GM21447 (cell line): ENCODE data around the gene ROBO2.

Source experiments
- ATAC-seq: cut with Tn5 transposase; IDR thresholded peaks from one replicate; pipeline ENCODE4 v1.9.1; 2021; ENCODE audit not compliant: unreplicated experiment

The ROBO2 gene

DNA sequence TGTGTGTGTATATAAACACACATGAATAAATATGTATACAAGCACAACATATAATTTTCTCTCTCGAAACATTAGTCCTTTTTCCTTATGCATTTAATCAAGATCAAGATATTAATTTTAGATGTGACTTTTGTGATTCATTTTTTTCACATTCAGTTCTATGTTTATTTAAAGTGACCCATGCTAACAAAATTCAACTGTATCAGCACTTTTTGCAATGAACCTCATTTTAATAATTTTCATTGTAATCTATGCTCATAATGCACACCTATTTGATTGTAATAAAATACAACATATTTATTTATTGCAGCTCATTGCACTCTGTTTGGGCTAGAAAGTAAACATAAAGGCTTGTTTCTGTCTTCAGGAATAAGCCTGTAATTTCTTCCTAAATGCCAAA is 586.3 kb downstream of the ROBO2 start:
- no peak for ATAC-seq

DNA sequence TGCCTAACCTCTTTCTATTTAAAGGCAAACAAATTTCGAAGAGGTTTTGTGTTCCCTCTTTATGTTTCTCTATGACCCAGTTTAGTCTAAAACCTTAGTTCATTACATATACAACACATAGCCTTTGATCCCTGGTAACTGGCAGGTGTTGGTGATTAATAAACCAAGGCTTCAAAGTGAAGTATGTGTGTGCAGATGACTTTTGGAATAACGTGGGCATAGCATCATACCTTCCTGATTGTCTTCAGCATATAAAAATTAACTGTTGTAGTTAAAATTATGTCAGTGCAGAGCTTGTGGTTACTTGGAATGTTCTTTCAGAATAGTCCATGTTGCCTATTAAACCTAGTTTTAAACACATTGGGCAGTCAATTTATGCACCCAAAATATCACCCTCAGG is 608.3 kb downstream of the ROBO2 start:
- ATAC-seq, result no peak

DNA sequence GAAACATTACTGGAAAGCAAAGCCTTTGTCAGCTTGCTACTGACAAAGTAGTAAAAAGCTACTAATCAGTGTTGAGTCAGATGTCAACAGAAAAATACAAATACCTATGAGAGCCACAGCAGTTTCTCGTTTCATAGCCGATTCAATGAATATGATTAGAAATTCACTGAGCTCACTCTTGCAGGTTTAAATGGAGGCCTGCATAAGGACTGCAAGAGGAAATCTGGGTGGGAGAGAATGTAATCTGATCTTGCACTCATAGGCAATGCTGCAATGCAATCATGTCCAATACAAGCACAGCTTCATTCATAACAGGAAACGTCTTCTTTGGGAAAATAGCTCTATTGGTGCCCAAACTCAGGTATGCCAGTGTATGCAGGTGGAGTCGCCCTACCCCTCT is 608.8 kb downstream of the ROBO2 start:
- no peak for ATAC-seq

DNA sequence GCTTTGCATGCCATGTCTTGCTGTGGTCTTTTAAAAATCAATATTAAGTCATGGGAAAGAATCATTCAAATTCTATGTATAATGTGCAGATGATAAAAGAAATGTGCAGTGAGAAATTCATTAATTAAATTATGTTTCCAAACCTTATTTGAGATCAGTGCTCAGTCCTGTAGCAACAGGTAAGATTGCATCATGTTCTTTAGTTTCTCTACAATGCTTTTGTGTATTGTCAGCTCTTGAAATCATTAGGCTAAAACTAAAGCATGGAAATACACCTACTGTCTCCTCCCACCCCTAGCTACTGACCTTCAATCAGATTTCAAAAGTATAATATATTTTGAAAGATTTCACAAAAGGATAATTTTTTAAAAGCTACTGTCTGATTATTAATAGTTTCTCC is 612.7 kb downstream of the ROBO2 start:
- no peak for ATAC-seq

DNA sequence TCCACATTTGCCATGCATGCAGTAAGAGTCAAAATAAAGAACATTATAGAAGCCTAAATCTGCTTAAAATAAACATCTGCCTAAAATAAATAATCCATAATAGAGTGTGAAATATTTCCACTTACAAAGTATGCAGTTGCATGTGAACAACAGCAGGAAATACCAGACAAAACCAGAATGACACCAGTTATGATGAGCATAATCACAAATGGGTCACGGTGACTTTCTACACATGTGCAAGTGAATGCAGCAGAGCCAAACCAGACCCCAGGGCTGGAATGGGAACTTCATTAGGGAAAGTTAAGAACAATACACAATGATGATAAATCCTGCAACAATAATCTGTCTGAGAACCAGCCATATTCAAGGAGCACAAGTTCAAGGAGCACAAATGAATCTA is 615.5 kb downstream of the ROBO2 start:
- no peak for ATAC-seq

DNA sequence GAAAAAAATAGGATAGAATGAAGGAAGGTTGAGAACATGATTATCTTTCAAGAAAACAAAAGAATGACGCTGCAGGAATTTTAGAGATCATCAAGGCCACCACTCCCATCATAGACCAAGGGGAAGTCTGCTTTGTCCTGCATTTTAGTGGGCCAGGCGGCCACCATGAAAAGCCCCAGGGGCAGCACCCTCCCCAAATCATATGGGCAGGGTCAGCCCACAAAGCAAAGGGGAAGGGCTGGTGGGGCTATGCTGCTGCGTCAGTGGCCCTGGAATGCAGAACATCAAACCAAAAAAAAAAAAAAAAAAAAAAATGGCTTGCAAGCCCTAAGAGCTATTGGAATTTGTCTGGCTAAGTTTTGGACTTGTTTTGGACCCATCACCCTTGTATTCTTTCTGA is 620.8 kb downstream of the ROBO2 start:
- ATAC-seq, result no peak

DNA sequence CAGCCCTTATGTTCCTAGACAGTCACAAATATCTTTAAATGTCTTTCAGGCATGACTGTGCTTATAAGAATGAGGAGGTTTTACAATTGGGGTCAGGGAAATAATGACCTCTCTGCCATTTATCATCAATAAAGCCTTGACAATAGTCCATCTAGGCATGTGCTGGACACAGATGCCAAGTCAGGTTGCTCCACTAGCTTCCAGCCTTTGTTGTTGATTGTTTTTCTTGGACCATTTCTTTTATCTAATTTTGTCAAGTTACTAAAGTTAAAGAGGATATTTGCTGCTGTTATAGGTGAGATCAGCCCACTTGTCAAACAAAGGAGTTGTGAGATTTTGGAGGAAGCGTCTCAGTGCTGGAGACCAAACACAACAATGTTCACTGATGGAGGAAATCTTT is 628.0 kb downstream of the ROBO2 start:
- ATAC-seq, result no peak

DNA sequence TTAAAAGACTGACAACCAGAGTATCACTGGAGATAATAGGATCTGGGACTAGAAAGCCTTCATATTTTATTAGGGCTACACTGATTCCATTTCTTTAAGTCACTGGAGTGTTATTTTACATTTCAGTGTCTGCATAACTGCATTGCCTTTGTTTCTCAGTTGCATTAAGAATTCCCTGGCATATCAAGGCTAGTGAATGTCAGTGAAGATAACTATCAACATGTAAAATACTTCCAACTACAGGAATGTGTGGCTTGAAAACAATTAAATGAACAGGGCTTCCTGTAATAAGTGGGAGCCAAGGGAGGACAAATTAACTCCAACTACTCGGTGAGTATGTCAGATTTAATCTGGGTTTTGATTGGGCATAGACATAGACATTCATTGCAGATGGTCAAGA is 628.5 kb downstream of the ROBO2 start:
- no peak for ATAC-seq

DNA sequence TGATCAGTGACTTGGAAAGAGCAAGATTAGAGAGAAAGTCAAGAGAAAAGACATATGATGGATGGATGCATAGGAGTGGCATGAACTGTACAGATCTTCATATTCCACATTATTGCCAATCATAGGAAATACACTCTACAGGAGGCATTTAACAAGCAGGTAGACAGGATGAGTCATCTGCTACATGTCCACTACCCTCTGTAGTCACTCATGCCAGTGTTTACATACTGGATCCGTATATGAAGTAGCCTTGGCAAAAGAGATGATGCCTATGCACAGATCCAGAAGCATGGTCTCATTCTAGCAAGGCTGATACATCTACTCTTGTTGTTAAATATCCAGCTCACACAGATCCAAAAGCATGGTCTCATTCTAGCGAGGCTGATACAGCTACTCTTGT is 632.1 kb downstream of the ROBO2 start:
- ATAC-seq, result no peak

DNA sequence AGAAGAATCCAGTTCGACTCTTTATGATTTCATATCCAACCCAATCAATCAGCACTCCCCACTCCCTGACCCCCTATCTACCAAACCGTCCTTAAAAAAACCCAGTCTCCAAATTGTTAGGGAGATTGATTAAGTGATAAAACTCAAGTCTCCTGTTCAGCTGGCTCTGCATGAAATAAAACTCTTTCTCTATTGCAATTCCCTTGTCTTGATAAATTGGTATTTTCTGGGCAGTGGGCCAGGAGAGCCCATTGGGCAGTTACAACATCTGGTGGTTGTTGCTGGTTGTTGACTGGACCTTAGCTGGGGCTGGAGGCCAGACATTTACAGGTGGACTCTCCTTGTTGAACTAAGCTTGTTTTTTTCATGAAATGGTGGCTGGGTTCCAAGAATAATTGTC is 642.3 kb downstream of the ROBO2 start:
- no peak for ATAC-seq

DNA sequence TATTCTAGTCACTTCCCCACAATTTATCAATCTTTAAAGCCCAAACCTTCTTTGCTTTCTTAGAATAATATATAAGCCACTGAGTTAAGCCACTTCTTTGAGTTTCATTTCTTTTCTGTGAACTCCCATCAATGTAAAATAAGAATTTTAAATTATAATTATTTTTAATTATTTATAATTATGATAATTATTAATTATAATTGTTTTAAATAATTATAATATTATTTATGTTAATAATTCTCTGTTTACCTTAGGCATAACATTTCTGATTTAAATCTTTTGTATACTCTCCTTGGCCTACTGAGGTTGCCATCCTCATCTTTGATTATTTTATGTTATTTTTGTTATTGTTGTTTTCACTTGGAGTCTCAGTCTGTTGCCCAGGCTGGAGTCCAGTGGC is 644.2 kb downstream of the ROBO2 start:
- ATAC-seq, result no peak

DNA sequence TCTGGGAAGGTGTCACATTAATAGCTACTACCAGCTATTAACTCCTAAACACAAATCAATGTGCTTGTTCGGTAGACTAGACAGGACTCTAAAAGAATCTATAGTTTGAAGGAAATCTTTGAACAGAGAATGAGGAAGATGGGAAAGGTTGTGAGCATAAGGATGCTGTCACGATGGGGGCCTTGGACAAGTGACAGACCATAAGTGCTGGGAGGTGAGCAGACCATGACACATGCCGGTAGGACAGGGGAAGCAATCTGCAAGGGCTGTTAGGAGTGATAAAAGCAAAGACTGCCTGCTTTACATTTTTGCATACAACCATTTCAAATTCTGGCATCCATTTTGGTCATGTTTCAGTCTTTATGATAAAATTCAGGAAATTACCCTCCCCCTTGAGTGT is 645.8 kb downstream of the ROBO2 start:
- no peak for ATAC-seq

DNA sequence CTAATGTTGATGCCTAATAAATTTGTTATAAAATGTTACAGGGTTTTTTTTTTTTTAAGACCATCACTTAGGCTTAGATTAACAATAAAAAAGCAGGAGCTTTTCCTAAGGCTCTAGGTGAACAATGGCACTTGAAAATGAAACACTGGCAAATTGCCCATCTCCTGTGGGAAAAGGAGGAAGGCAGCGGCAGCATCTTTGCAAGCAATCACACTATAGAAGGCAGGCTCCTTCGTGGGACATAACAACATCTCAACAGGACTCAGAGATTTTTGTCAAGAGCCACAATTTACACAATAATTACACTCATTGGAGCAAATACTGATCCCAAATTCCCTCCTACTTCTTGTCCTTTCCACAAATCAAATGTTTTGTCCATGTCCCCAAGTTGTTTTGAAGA is 646.7 kb downstream of the ROBO2 start:
- no peak for ATAC-seq

DNA sequence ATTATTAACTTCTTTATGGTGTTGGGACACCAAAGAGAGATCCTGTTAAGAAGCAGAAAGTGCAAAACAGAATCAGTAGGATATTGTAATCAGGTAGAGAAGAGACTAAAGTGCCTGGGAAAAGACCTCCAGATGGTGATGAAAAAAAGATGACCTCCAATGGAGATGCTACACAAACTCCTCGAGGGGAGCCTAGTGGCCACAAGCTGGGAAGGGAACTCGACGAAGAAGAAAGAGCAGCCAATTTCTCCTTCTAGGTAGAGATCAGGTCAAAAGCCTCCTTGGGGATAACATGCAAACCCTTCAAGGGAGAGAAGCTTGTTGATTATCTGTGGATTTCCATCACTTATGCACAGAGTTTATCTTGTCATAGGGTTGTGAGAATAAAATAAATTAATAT is 647.6 kb downstream of the ROBO2 start:
- ATAC-seq, result no peak

DNA sequence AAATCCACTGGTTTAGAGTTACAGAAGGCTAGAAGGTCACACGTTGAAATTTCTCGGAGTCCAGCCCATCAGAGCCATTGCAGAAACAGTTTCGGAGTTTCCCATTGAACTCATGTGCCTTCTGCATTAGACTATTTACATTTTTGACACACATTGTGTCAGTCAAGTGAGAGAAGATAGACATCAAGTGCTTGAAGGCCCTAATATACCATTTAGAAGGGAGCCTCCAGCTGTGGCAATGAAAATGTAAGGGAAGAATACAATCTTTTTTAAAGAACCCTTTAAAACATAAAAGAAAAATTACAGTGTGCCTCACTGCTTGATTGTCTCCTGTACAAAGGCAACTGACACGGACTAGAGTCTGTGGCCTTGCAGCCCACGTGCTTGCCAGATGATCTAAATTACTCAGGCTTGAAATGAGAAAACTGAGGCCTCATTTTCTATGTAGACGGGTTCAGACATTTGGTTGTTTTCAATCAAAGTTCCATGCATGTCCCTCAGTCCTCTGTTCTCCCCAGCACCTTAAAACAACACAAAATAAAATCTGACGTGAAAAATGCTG is 650.5 kb downstream of the ROBO2 start:
- no peak for ATAC-seq

DNA sequence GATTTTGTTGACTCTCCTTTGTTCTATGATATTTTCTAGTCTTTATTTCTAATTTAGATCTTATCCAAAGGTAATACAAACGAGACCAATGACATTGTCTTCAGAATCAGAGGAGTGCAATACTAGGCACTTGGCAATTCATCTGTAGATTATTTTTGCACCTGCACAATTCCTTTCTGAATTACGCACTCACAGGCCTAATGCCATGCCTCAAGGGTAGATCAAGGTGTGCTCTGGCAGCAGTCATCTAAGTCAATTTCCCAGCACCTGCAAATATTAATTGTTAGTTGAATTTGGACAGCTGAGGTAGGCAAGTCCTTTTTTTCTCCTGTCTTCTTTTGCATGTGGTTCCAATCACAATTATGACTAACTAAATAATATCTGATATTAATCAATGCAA is 653.2 kb downstream of the ROBO2 start:
- no peak for ATAC-seq

DNA sequence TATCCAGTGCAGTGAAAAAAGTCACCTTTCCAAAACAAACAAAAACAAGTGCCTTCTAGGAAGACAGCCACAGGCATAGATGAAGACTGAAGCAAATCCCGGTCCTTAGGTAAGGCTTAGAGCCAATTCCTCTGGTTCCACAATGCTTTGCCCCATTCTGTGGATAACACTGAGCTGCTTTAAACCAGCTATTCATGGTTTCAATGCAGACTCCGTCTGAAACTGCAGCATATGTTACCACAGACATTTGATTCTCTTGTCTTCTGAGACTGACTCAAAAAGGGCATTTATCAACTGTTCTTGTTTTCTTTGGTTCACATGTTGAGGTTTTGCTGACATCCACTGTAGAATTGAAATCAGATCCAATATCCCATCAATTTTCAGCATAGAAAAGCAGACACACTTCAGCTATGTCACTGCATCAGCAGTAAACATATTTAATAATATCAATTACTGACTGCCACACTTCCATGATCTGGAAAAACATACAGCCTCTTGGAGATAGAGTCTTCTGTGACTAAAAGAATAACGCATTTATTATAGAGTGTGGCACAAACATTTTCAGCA is 659.3 kb downstream of the ROBO2 start:
- ATAC-seq, result no peak
